ENCODE data around the gene RALGAPA2. TPM values are rescaled to one million over a fixed set of nuclear protein-coding genes. Genes with fewer than 3 reads are reported as not detected.

The RALGAPA2 gene
- total RNA-seq, 4 donors from 2014 or later: 29.4 to 78.2 (median 43.2) TPM

DNA sequence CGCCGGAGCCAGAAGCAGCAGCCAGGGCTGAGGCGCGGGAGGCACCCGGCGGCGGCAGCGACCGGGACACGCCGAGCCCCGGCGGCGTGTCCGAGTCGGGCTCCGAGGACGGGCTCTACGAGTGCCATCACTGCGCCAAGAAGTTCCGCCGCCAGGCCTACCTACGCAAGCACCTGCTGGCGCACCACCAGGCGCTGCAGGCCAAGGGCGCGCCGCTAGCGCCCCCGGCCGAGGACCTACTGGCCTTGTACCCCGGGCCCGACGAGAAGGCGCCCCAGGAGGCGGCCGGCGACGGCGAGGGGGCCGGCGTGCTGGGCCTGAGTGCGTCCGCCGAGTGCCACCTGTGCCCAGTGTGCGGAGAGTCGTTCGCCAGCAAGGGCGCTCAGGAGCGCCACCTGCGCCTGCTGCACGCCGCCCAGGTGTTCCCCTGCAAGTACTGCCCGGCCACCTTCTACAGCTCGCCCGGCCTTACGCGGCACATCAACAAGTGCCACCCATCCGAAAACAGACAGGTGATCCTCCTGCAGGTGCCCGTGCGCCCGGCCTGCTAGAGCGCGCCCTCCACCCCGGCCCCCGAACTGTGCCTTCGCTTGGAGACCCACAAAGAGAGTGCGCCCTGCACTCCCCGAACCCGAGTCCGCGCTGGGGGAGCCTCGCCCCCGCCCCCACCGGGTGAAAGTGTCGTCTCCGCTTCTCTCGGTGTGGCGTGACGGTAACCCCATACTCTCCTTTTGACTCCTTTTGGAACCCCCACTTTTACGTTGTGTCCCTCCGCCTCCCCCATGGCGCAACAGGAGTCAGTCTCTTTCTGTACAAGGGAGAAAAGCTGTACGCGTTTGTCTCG, 343.0 kb downstream of the RALGAPA2 start:
- TF ChIP-seq, protein P1, sequence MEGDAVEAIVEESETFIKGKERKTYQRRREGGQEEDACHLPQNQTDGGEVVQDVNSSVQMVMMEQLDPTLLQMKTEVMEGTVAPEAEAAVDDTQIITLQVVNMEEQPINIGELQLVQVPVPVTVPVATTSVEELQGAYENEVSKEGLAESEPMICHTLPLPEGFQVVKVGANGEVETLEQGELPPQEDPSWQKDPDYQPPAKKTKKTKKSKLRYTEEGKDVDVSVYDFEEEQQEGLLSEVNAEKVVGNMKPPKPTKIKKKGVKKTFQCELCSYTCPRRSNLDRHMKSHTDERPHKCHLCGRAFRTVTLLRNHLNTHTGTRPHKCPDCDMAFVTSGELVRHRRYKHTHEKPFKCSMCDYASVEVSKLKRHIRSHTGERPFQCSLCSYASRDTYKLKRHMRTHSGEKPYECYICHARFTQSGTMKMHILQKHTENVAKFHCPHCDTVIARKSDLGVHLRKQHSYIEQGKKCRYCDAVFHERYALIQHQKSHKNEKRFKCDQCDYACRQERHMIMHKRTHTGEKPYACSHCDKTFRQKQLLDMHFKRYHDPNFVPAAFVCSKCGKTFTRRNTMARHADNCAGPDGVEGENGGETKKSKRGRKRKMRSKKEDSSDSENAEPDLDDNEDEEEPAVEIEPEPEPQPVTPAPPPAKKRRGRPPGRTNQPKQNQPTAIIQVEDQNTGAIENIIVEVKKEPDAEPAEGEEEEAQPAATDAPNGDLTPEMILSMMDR (IDR thresholded peaks at IDR 0.05; ENCODE audit: low read depth): no peak

- TF ChIP-seq, protein P1 (IDR thresholded peaks at IDR 0.05; ENCODE audit: low read depth): no peak
Measured at GRCh38 chr20:20368418-20369249, 343.8 kb downstream of the RALGAPA2 start.

- TF ChIP-seq, protein P1 (IDR thresholded peaks at IDR 0.05; ENCODE audit: low read depth): no peak
Measured at GRCh38 chr20:20367575-20368417, 344.6 kb downstream of the RALGAPA2 start, which contains the start of gene INSM1. Gene INSM1, plus strand, starts transcription at chr20:20368104. Its CDS starts 164 bp downstream, at chr20:20368268.

DNA sequence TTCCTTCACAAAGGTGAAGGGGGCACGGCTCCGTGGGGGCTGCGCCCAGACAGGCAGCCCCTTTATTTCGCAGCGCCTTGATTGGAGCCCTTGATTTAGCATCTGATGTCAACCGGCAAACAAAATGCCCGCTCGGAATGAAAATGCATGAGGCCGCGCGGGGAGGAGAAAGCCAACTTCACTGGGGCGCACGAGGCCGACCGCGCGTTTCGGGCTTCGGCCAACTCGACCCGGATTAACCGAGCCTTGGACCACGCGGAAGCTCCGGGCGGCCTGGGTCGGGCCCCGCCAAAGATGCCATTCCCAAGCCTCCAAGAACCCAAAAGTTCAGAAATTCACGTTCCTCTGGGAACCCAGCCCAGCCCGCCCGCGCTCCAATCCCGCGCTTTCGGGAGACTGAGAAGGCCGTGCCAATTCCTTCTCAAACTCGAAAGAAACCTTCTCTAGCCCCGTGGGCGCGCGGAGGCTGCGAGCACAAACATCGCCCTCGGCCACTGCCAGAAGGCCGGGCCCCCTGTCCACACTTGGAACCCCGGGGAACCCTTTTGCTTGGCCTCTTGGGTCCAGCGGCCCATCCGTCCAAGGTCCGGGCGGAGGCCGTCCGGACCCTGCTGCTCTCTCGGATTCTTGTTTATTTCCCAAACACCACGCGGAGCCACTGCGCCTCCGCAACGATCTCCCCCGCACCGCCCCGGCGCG, 345.4 kb downstream of the RALGAPA2 start:
- TF ChIP-seq, protein P1 (IDR thresholded peaks at IDR 0.05; ENCODE audit: low read depth): no peak

- TF ChIP-seq, protein P1 (IDR thresholded peaks at IDR 0.05; ENCODE audit: low read depth): no peak
Measured at GRCh38 chr20:20366551-20366875, 345.9 kb downstream of the RALGAPA2 start.

- TF ChIP-seq, protein P1 (IDR thresholded peaks at IDR 0.05; ENCODE audit: low read depth): no peak
Measured at GRCh38 chr20:20365480-20366161, 346.8 kb downstream of the RALGAPA2 start.
